Activated B cell treated with CpG ODN at 0.5 μM for 24 hours (primary cell): ENCODE data around the gene APOBEC3B. TPM values are rescaled to one million over a fixed set of nuclear protein-coding genes. Genes with fewer than 3 reads are reported as not detected.
A peak's percentile ranks its signal among the peaks of the same experiment; 100 is the strongest.

Experiments used
- ATAC-seq: fragments of 200-7000 bp; cut with Tn5 transposase; one replicate; pipeline ENCODE4 v1.10.0; 2021; ENCODE audit warnings: low read depth, mild to moderate bottlenecking, moderate library complexity
- CTCF ChIA-PET: fragments of 350-600 bp; sonication (Branson Sonifier 250); formaldehyde crosslinking; loops from one replicate; lab custom pipeline; 2021; ENCODE audit warnings: antibody characterized with exemption; lab: Charles Lee
- POLR2A ChIA-PET: fragments of 350-600 bp; sonication (Branson Sonifier 250); formaldehyde crosslinking; loops from one replicate; lab custom pipeline; 2021; ENCODE audit warnings: antibody characterized with exemption; lab: Charles Lee
- DNase-seq: peaks from one replicate; pipeline ENCODE4 v3.0.0; 2022
- H3K27ac Mint-ChIP-seq: one replicate; pipeline ENCODE4 v1.8.0; 2020; ENCODE audit warnings: mixed read lengths
- H3K27me3 Mint-ChIP-seq: one replicate; pipeline ENCODE4 v1.8.0; 2021; ENCODE audit warnings: mixed read lengths
- H3K36me3 Mint-ChIP-seq: one replicate; pipeline ENCODE4 v1.8.0; 2021; ENCODE audit warnings: low read depth, mixed read lengths
- H3K4me1 Mint-ChIP-seq: one replicate; pipeline ENCODE4 v1.8.0; 2021; ENCODE audit warnings: mixed read lengths
- H3K4me3 Mint-ChIP-seq: one replicate; pipeline ENCODE4 v1.8.0; 2020; ENCODE audit warnings: mild to moderate bottlenecking, mixed read lengths
- H3K9me3 Mint-ChIP-seq: one replicate; pipeline ENCODE4 v1.8.0; 2020; ENCODE audit warnings: mixed read lengths
- CTCF ChIP-seq: fragments of 200-600 bp; IDR thresholded peaks from one replicate; pipeline ENCODE4 v1.8.0; 2022; ENCODE audit warnings: antibody characterized with exemption, mild to moderate bottlenecking
- intact Hi-C: fragments of 100-400 bp; cut with micrococcal nuclease; formaldehyde crosslinking; loops from one replicate; pipeline ENCODE4 v1.15.1; 2024
- total RNA-seq: library from RNA; stranded (reverse); gene quantifications from 2 replicates; pipeline ENCODE4 v1.2.3, GENCODE V29; 2022

The APOBEC3B gene
- total RNA-seq, 1 donor from 2014 or later: 8.0 TPM

GRCh38 chr22:38971791-38972190 lies 10.4 kb upstream of the APOBEC3B start:
- no peaks in the 10 kb centered on the region for H3K36me3 Mint-ChIP-seq
- CTCF ChIA-PET: interaction anchor here (1.1 to 3.1 kb wide), 3 partner anchors 31 to 102 kb away, joined by 5 to 28 read pairs (median 5); no protein-coding TSS in a partner anchor
- H3K4me1 Mint-ChIP-seq: peaks cover 19% of the 10 kb centered on the region
- H3K27me3 Mint-ChIP-seq: peaks cover 6% of the 10 kb centered on the region
- ATAC-seq (no peak), DNase-seq (no peak)
- H3K27ac Mint-ChIP-seq: no peak overlapping the region
- no peaks in the 10 kb centered on the region for H3K9me3 Mint-ChIP-seq
- intact Hi-C loops: loop anchor here (5.0 kb wide), 1 partner anchor 44 kb away; no protein-coding TSS in a partner anchor
- POLR2A ChIA-PET: no interaction called here
- H3K4me3 Mint-ChIP-seq: no peak overlapping the region
- no peak for TF ChIP-seq CTCF

DNA sequence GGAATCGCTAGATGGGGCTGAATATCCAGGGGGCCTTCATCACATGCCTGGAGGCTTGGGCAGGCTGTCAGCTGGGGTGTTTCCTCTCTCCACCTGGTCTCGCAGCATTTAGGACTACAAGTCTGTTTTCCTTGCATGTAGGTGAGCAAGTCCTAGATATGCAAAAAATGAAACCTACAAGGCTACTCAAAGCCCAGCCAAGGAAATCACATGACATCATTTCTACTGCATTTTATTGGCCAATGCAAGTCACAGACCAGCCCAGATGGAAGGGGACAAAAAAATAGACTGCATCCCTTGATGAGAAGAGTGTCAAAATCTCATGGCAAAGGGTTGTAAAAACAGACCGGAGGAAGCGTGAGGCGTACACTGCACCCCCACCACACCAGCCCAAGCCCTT lies 9.6 kb upstream of the APOBEC3B start:
- CTCF ChIA-PET: interaction anchor here (3.1 kb wide), 1 partner anchor 30 kb away, joined by 28 read pairs; no protein-coding TSS in a partner anchor
- intact Hi-C loops: loop anchor here (5.0 kb wide), 1 partner anchor 45 kb away; no protein-coding TSS in a partner anchor
- peaks cover 11% of the 10 kb centered on the region for H3K4me1 Mint-ChIP-seq
- no peak overlapping the region for H3K27ac Mint-ChIP-seq
- no peaks in the 10 kb centered on the region for H3K36me3 Mint-ChIP-seq
- H3K4me3 Mint-ChIP-seq: no peak overlapping the region
- ATAC-seq: no peak
- POLR2A ChIA-PET: interaction anchor here (1.0 kb wide), 1 partner anchor 12 kb away, joined by 4 read pairs; no protein-coding TSS in a partner anchor
- no peaks in the 10 kb centered on the region for H3K9me3 Mint-ChIP-seq
- H3K27me3 Mint-ChIP-seq: peaks cover 6% of the 10 kb centered on the region
- no peak for TF ChIP-seq CTCF
- no peak for DNase-seq

- DNase-seq: no peak
- Mint-ChIP-seq H3K9me3 (no peaks in the 10 kb centered on the region), H3K27ac (peak overlapping the region; percentile 24), H3K27me3 (peaks cover 6% of the 10 kb centered on the region), H3K4me1 (peaks cover 2% of the 10 kb centered on the region), H3K4me3 (no peak overlapping the region), H3K36me3 (no peaks in the 10 kb centered on the region)
- TF ChIP-seq CTCF: no peak
- ATAC-seq: peak; percentile 98
- intact Hi-C loops: loop anchor here (1.0 to 5.0 kb wide), 4 partner anchors 30 to 145 kb away; no protein-coding TSS in a partner anchor
- CTCF ChIA-PET: interaction anchor here (0.7 to 3.1 kb wide), 6 partner anchors 9 to 338 kb away, joined by 3 to 28 read pairs (median 6); partner anchors contain the start of gene APOBEC3B
- POLR2A ChIA-PET: interaction anchor here (1.0 to 2.0 kb wide), 2 partner anchors 11 to 30 kb away, joined by 4 to 13 read pairs; no protein-coding TSS in a partner anchor
These were observed 8.6 kb upstream of the APOBEC3B start for GRCh38 chr22:38973289-38974169.

- ATAC-seq: no peak
- ChIA-PET POLR2A (interaction anchor here (2.0 kb wide), 1 partner anchor 29 kb away, joined by 13 read pairs; no protein-coding TSS in a partner anchor), CTCF (interaction anchor here (1.5 to 3.1 kb wide), 5 partner anchors 8 to 337 kb away, joined by 4 to 28 read pairs (median 7); partner anchors contain the start of gene APOBEC3B)
- DNase-seq: no peak
- Mint-ChIP-seq H3K36me3 (no peaks in the 10 kb centered on the region), H3K4me1 (peaks cover 2% of the 10 kb centered on the region), H3K4me3 (no peak overlapping the region), H3K9me3 (no peaks in the 10 kb centered on the region), H3K27ac (no peak overlapping the region), H3K27me3 (peaks cover 6% of the 10 kb centered on the region)
- intact Hi-C loops: loop anchor here (5.0 kb wide), 1 partner anchor 47 kb away; no protein-coding TSS in a partner anchor
- no peak for TF ChIP-seq CTCF
These were observed 7.8 kb upstream of the APOBEC3B start for GRCh38 chr22:38974170-38974825.
